BJ (cell line): ENCODE data around the gene CACNA2D3. TPM values are rescaled to one million over a fixed set of nuclear protein-coding genes. Genes with fewer than 3 reads are reported as not detected.

Experiments
- CTCF ChIA-PET: fragments of 350-600 bp; formaldehyde crosslinking; extraction: SDS; loops from one replicate; lab custom pipeline; 2021; ENCODE audit warnings: antibody characterized with exemption, inconsistent platforms; lab: Yijun Ruan, JAX
- POLR2A ChIA-PET: fragments of 300-600 bp; sonication (Branson Sonifier 250); formaldehyde crosslinking; extraction: SDS; loops from one replicate; lab custom pipeline; 2021; ENCODE audit warnings: antibody characterized with exemption; lab: Charles Lee
- DNase-seq: peaks from one replicate; pipeline ENCODE4 v3.0.0-alpha.2; 2011; ENCODE audit warnings: low read depth
- H3K27me3 ChIP-seq: 2 replicates; pipeline ENCODE4 v1.6.0; 2011; ENCODE audit warnings: low read length; ENCODE audit not compliant: control insufficient read depth, insufficient read depth
- H3K36me3 ChIP-seq: 2 replicates; pipeline ENCODE4 v1.5.1; 2011; ENCODE audit warnings: low read length; ENCODE audit not compliant: control insufficient read depth, insufficient read depth
- H3K4me3 ChIP-seq: 2 replicates; pipeline ENCODE4 v1.5.1; 2011; ENCODE audit warnings: low read depth, mild to moderate bottlenecking, control low read depth, low read length
- polyA plus RNA-seq: library from polyadenylated mRNA; depleted of rRNA; stranded (reverse); fragments of >200 nt; gene quantifications from 2 replicates; pipeline ENCODE4 v1.2.3, GENCODE V29; 2011
- TF ChIP-seq, protein P1 (sequence below): IDR thresholded peaks from 2 replicates; pipeline ENCODE4 v1.5.1; 2011; ENCODE audit warnings: low read depth, mild to moderate bottlenecking, control low read depth, inconsistent platforms, low read length, moderate library complexity; ENCODE audit not compliant: insufficient read depth

The CACNA2D3 gene
- polyA plus RNA-seq, 1 experiment: 0.56 TPM

DNA sequence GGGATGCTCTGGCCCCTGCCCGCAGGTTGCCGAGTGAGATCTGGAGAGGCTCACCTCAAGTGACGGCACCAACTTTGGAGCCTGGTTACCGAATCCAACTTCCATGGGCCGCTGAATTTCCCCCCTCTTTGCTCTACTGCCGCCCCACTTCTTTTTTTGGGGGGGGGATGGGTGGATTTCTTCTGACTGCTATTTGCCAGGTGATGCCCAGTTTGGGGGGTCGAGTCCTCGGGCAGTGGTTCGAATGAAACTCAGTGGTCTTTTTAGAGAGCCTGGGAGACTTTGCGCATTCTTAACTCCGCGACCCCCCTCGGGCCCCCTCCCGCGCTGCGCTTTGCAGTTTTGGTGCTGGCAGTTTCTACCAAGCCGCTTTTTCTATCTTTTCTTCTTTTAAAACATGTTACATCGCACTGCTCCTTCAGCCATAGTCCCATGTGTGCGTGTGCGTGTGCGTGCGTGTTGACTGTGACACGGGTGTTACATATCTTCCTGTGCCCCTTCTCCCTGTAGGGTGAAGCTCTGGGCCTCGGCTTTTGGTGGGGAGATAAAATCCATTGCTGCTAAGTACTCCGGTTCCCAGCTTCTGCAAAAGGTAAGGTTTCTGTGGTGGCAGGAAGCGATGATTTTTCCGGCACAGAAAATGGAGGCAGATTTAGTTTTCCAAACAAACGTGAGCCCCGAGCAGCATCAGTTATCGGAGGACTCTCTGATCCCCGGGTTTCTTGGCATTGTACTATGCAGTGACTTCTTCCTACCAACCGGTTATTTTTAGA, 837 bp downstream of the CACNA2D3 start:
- H3K4me3 ChIP-seq: no peak overlapping the region
- ChIA-PET POLR2A (no interaction called here), CTCF (no interaction called here)
- H3K27me3 ChIP-seq: peaks cover 18% of the 10 kb centered on the region
- no peaks in the 10 kb centered on the region for H3K36me3 ChIP-seq
- TF ChIP-seq, protein P1, sequence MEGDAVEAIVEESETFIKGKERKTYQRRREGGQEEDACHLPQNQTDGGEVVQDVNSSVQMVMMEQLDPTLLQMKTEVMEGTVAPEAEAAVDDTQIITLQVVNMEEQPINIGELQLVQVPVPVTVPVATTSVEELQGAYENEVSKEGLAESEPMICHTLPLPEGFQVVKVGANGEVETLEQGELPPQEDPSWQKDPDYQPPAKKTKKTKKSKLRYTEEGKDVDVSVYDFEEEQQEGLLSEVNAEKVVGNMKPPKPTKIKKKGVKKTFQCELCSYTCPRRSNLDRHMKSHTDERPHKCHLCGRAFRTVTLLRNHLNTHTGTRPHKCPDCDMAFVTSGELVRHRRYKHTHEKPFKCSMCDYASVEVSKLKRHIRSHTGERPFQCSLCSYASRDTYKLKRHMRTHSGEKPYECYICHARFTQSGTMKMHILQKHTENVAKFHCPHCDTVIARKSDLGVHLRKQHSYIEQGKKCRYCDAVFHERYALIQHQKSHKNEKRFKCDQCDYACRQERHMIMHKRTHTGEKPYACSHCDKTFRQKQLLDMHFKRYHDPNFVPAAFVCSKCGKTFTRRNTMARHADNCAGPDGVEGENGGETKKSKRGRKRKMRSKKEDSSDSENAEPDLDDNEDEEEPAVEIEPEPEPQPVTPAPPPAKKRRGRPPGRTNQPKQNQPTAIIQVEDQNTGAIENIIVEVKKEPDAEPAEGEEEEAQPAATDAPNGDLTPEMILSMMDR: no peak
- DNase-seq: no peak

DNA sequence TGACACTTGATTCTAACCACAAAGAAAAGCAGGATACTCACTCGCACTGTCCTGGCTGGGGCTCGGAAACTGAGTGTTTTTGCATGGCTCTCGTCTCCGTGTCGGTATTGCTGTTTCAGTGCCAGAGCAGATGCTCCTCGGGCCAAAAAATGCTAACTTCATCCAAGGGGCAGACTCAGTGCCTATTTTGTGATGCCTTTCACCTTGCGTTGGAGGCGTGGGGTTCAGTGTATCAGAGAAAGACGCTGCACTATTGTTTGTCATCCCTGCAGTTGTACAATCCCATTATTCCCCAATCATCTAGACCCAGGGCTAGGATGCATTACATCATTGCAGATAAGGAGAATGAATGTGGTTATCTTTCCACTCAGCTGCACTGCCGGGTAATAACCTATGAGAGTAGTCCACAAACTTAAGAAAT, 1.4 kb downstream of the CACNA2D3 start:
- TF ChIP-seq, protein P1: no peak
- CTCF ChIA-PET: no interaction called here

DNA sequence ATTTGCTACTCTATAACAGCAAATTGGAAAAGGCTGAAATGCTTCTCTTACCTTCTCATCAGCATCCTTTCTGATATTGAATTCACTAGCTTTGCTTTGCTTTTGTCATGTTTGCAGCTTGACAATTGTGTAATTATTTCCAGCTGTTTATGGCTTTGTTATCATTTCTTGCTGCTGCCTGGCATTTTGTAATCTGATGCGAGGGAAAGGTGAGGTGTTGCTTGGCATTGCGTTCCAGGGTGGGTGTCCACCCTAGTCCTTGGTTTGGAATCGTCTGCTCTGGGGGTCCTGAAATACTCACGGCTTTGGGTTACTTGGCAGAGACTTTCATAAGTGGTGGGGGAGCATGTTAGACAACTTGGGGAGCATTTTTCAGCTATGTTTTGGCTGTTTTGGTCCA, 2.9 kb downstream of the CACNA2D3 start:
- Histone ChIP-seq H3K4me3 (no peak overlapping the region), H3K27me3 (peaks cover 18% of the 10 kb centered on the region), H3K36me3 (no peaks in the 10 kb centered on the region)
- POLR2A ChIA-PET: no interaction called here
- TF ChIP-seq, protein P1: no peak
- DNase-seq: no peak
- CTCF ChIA-PET: interaction anchor here (1.2 kb wide), 1 partner anchor 9 kb away, joined by 3 read pairs; no protein-coding TSS in a partner anchor

More for the DNA sequence above, 1.4 kb downstream of the CACNA2D3 start:
- Histone ChIP-seq H3K27me3 (peaks cover 18% of the 10 kb centered on the region), H3K36me3 (no peaks in the 10 kb centered on the region), H3K4me3 (no peak overlapping the region)
- POLR2A ChIA-PET: no interaction called here
- no peak for DNase-seq

DNA sequence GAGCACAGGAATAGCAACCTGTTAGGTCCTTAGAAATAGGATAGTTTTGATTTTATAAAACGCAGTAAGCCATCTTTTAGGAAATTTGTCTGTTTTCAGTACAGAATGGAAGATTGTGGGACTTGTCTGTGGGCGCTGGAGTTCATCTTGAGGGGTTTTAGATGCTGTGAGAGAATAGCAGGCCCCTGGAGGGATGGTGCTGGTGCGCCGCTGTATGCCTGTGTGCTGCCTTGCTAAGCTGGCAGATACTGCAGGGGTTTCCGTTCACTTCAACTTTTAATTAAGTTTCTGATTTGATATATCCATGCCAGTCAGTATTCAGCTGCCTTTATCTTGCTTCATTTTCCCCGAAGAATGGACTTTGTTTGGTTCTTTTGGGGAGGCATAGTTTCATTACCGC, 4.2 kb downstream of the CACNA2D3 start:
- H3K4me3 ChIP-seq: no peak overlapping the region
- no peak for DNase-seq
- peaks cover 9% of the 10 kb centered on the region for H3K27me3 ChIP-seq
- TF ChIP-seq, protein P1: no peak
- ChIA-PET CTCF (no interaction called here), POLR2A (no interaction called here)
- no peaks in the 10 kb centered on the region for H3K36me3 ChIP-seq

DNA sequence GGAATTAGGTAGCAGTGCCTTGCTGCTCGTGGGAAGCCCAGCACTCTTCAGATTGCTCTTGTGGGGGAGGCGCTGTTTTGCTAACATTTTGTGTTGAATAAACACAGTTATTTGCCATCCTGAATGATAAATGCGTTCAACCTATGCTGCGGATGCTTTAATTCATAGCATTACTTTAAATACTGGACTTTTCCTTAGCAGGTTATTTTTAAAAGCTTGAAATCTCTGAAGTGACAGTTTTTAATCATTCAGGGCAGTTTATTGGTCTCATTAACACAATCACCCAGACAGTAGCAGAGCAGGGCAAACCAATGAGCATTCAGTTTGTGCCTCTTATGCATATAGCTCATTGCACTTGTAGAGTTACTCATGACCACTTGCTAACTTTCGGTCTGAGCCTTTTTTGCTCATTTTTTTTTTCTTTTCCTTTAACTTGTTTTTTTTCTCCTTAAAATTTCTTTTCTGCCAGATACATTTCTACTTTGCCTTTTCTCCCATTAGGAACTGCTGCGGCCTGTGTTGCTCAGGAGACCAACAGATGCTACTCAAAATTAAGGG, 5.2 kb downstream of the CACNA2D3 start:
- CTCF ChIA-PET: no interaction called here
- POLR2A ChIA-PET: interaction anchor here (0.6 kb wide), 1 partner anchor 10 kb away, joined by 4 read pairs; no protein-coding TSS in a partner anchor
- TF ChIP-seq, protein P1: no peak
- H3K4me3 ChIP-seq: no peak overlapping the region
- no peaks in the 10 kb centered on the region for H3K36me3 ChIP-seq
- DNase-seq: no peak
- peaks cover 9% of the 10 kb centered on the region for H3K27me3 ChIP-seq
